ENCODE measurements around the gene C20orf144.

DNA sequence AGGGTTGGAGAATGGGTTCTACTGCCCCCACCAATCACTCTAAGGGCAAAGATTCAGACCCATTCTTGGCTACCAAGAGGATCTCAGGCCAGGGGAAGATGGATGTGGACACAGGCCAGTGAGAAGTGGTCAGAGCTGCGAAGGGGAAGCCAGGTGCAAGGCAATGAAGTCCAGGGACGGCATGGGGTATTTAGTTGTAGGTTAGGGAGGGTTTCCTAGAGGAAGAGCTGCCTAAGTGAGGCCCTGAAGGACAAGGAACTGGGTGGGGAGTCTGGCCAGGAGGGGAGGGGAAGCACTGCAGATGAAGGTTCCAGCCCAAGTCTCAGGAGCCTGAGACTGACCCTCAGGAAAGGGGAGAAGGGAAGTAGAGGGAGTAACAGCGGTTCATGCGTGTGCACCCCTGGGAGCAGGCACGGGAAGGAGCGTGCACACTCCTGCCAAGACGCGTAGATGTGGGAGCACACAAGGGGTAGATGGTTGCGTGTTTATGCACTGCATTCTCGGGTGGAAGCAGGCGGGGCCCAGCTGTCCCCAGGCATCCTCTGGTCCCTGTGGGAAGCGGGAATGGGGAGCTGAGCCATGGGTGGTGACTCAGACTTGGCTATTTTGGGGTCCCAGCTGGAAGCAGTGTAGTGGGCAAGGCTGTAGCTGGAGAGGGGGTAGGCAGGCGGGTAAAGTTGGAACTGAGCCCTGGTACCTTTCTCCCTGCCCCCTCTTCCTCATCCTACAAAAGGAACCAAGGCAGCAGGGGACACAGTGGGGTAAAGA lies 7.9 kb downstream of the C20orf144 start:
- no peak for TF ChIP-seq ZBTB7A (IDR thresholded peaks at IDR 0.05; ENCODE audit: borderline replicate concordance, control insufficient read depth, low read depth, low read length)
- no peak for TF ChIP-seq RFX5 (IDR thresholded peaks at IDR 0.05; ENCODE audit: low read depth, low read length)
- no peak for TF ChIP-seq NR2C2 (CRISPR knock-in tag; IDR thresholded peaks at IDR 0.05)
- no peak for TF ChIP-seq NR2C2 (tag; IDR thresholded peaks at IDR 0.05)
- no peak for TF ChIP-seq MAFK (IDR thresholded peaks at IDR 0.05; ENCODE audit: low read length)
- TF ChIP-seq TCF7L2 (IDR thresholded peaks at IDR 0.05; ENCODE audit: low read depth, low read length): no peak
- TF ChIP-seq FOXM1 (IDR thresholded peaks at IDR 0.05; ENCODE audit: low read depth): no peak
- TF ChIP-seq FOXM1 (CRISPR knock-in tag; IDR thresholded peaks at IDR 0.05; ENCODE audit: low read depth): no peak

Data from K562 (cell line).